Left lung (tissue), 10 donors: Measurements from ENCODE around the gene EML4. TPM values are rescaled to one million over a fixed set of nuclear protein-coding genes. Genes with fewer than 3 reads are reported as not detected.

Experiments used
- ATAC-seq: fragments of 200-7000 bp; cut with Tn5 transposase; one replicate; pipeline ENCODE4 v1.9.1; 2020; ENCODE audit warnings: moderate library complexity
- DNase-seq, 4 donors: peaks; one replicate each; pipeline ENCODE4 v3.0.0-alpha.2; 2013 to 2020
- H3K27ac ChIP-seq, 2 donors: fragments of 200-600 bp; sonication (generic) in 1 of 2; one replicate each; pipeline versions ENCODE4 v1.5.0 to v1.8.0; 2020 to 2021
- H3K27me3 ChIP-seq, 2 donors: fragments of 200-600 bp; sonication (generic) in 1 of 2; one replicate each; pipeline versions ENCODE4 v1.5.0 to v1.8.0; 2020 to 2021
- H3K36me3 ChIP-seq, 2 donors: fragments of 200-600 bp; sonication (generic) in 1 of 2; one replicate each; pipeline versions ENCODE4 v1.5.0 to v1.8.0; 2020 to 2021
- H3K4me1 ChIP-seq, 2 donors: fragments of 200-600 bp; one replicate each; pipeline ENCODE4 v1.8.0; 2021
- H3K4me3 ChIP-seq, 2 donors: fragments of 200-600 bp; sonication (generic) in 1 of 2; one replicate each; pipeline versions ENCODE4 v1.5.0 to v1.8.0; 2020 to 2021; ENCODE audit warnings: mild to moderate bottlenecking in 1 of 2
- H3K9me3 ChIP-seq, 2 donors: fragments of 200-600 bp; sonication (generic) in 1 of 2; one replicate each; pipeline versions ENCODE4 v1.5.0 to v1.8.0; 2020 to 2021
- CTCF ChIP-seq, 2 donors: fragments of 200-600 bp; sonication (generic) in 1 of 2; IDR thresholded peaks; one replicate each; pipeline versions ENCODE4 v1.5.0 to v1.8.0; 2021; ENCODE audit warnings: antibody characterized with exemption in 2 of 2
- intact Hi-C, 2 donors: fragments of 100-400 bp; cut with DNase I; formaldehyde crosslinking; loops; one replicate each; pipeline versions ENCODE4 v1.11.2 to v1.14.2; 2022
- polyA plus RNA-seq, 6 donors: library from polyadenylated mRNA; unstranded; fragments of 120-200 nt; gene quantifications; one replicate each; pipeline ENCODE4 v1.2.1, GENCODE V29; 2013; ENCODE audit not compliant: insufficient read length in 6 of 6
- total RNA-seq, 2 donors: library from RNA; stranded (reverse); fragmentation: NEBNext Ultra II Directional; extraction: Animal tissue kit (Norgen Biotek cat#: 25700); gene quantifications; one replicate each; pipeline ENCODE4 v1.2.1, GENCODE V29; 2021
- donor health status: DM: no; HTN: yes; CAD: no.
- donor health status: DM: no; HTN: no; CAD: no.

EML4 gene
- total and polyA plus RNA-seq, 8 donors: 77.5 to 110 (median 89.5) TPM

GRCh38 chr2:42366411-42366810 is 197.3 kb downstream of the EML4 start:
- Histone ChIP-seq H3K27ac (no peak overlapping the region), H3K27me3 (no peaks in the 10 kb centered on the region), H3K4me1 (peaks cover 7 to 11% of the 10 kb centered on the region in 2 donors), H3K36me3 (no peaks in the 10 kb centered on the region), H3K4me3 (no peak overlapping the region), H3K9me3 (no peaks in the 10 kb centered on the region)
- no peak for ATAC-seq
- DNase-seq: no peak
- intact Hi-C loops: loop anchor here in 1 of 2 donors (10.0 kb wide), 1 partner anchor 262 kb away; no protein-coding TSS in a partner anchor
- no peak for TF ChIP-seq CTCF (IDR thresholded peaks at IDR 0.05)

GRCh38 chr2:42367835-42368234 is 198.7 kb downstream of the EML4 start:
- no peaks in the 10 kb centered on the region for H3K27me3 ChIP-seq
- H3K4me1 ChIP-seq: peaks cover 0 to 4% of the 10 kb centered on the region in 2 donors
- peak overlapping the region in 1 of 2 donors; percentile 59 for H3K27ac ChIP-seq
- intact Hi-C loops: loop anchor here in 1 of 2 donors (10.0 kb wide), 1 partner anchor 263 kb away; no protein-coding TSS in a partner anchor
- DNase-seq: no peak
- H3K9me3 ChIP-seq: no peaks in the 10 kb centered on the region
- no peak overlapping the region for H3K4me3 ChIP-seq
- ATAC-seq: peak; percentile 71
- TF ChIP-seq CTCF (IDR thresholded peaks at IDR 0.05): no peak
- no peaks in the 10 kb centered on the region for H3K36me3 ChIP-seq

GRCh38 chr2:42368817-42369531 is 199.8 kb downstream of the EML4 start:
- no peaks in the 10 kb centered on the region for H3K9me3 ChIP-seq
- DNase-seq: peak in 1 of 4 donors; percentile 20
- intact Hi-C loops: loop anchor here in 1 of 2 donors (10.0 kb wide), 1 partner anchor 264 kb away; no protein-coding TSS in a partner anchor
- no peaks in the 10 kb centered on the region for H3K27me3 ChIP-seq
- peak overlapping the region; percentile 53 to 59 for H3K27ac ChIP-seq
- no peaks in the 10 kb centered on the region for H3K36me3 ChIP-seq
- H3K4me3 ChIP-seq: no peak overlapping the region
- H3K4me1 ChIP-seq: peaks cover 0 to 4% of the 10 kb centered on the region in 2 donors
- peak; percentile 52 for ATAC-seq
- TF ChIP-seq CTCF (IDR thresholded peaks at IDR 0.05): no peak

GRCh38 chr2:42369532-42370229 is 200.5 kb downstream of the EML4 start:
- Histone ChIP-seq H3K4me3 (no peak overlapping the region), H3K27ac (peak overlapping the region in 1 of 2 donors; percentile 0), H3K36me3 (no peaks in the 10 kb centered on the region), H3K4me1 (peaks cover 0 to 4% of the 10 kb centered on the region in 2 donors), H3K27me3 (no peaks in the 10 kb centered on the region), H3K9me3 (no peaks in the 10 kb centered on the region)
- intact Hi-C loops: loop anchor here in 1 of 2 donors (10.0 kb wide), 1 partner anchor 265 kb away; no protein-coding TSS in a partner anchor
- ATAC-seq (peak; percentile 34), DNase-seq (no peak)
- TF ChIP-seq CTCF (IDR thresholded peaks at IDR 0.05): no peak
